ENCODE data around the gene NTSR1.

The NTSR1 gene

DNA sequence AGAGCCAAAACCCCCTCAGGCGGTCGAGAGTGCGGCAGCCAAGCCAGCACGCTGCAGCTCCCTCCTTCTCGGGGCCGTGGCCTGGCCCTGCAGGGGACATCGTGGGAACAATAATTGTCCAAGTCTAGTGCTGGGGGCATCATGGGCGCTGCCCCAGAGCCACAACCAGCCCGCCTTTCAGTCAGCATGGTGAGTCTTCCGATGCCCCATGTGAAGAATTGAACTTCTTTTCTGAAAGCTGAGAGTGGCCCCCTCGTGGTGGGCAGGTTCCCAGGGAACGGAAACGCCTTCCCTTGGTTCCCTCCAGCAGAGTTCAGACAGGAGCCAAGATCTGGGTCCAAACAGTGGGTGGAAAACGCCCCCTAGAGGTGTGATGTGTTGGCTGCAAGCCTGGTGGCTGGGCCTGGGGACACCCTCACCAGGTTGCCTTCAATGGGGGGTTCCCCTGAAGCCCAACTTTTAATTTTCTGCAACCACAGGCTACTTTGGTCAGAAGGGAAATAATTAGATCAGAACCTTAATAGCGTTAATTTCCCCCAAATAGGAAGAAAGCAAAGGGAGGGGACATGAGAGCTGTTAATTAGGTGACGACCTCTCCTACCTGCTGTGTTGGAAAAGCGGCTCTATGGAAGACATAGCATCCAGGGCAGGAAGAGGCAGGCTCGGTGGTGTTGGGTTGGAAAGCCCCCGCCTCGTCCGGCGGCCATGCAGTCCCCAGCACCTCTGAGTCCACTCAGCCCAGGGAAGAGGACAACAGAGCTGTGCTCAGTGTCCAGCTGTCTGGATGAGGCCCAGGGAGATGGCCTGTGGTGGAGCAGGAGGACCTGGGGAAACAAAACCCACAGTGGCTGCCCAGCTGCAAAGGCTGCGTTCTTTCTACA is 82.9 kb downstream of the NTSR1 start:
- peak; percentile 96 for DNase-seq

DNA sequence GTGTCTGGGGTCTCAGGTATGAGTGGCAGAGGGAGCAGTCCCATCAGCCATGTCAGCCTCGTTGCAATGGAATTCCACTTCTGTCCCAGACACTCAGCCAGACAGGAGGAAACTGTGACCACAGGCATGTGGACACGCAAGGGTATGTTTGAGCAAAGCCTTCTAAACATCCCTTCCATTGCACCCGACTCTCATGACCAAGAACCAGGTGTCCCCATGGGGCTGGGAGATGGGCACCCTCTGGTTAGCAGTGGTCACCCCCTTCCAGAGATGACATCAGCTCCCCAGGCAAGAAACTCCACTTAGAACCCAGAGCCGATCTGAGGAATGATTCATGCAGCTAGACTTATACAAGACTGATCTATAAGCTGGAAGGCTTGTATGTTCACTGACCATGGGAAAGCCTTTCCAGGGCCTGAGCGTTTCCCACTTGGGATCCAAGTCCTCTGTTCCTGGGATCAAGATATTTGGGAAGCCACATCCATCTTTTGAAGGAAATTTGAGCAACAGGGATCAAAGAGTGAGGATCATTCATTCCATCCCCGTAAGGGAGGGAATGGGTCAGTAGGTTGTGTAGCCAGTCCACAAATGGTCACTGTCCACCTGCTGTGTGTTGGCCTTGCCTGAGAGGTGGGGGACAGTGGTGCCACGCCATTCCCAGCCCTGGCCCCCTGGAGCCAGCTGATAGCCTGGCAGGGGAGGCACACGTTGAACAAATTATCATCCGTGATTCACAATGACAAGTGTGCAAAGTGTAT is 83.7 kb downstream of the NTSR1 start:
- peak; percentile 21 for DNase-seq

DNA sequence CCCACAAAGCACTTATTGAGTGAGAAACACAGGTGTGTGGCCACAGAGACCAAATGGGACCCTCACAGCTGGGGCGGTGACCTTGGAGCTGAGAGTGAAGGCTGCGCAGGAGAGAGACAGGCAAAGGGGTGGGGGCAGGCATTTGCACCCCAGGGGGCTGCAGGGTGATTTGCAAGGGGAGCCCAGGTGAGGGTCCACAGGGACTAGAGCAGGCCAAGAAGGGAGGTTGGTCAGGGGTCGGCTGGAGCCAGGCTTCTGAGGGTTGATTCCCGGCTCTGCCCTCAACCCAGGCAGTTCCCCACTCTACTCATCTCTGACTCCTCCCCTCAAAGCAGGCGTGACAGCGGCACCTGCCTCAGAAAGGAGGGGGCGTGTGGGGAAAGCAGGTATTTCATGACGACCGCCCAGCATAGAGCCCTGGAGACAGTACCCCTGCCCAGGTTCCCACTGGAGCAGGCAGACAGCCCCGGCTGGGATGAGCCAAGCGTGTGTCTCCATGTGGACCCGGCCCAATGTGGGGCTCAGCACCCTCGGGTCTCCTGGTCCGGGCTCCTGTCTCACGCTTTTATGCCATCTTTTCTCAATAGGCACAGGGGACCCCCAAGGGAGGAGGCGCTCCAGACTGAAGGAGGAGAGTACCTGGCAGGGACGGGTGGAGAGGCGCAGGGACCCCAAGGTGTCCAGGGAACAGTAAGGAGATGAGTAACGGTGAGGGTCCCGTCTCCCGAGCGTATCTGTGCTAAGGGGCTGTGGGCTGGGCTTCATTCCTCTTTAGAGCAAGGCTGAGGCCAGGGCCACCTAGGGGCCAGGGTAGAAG is 84.5 kb downstream of the NTSR1 start:
- DNase-seq: no peak

DNA sequence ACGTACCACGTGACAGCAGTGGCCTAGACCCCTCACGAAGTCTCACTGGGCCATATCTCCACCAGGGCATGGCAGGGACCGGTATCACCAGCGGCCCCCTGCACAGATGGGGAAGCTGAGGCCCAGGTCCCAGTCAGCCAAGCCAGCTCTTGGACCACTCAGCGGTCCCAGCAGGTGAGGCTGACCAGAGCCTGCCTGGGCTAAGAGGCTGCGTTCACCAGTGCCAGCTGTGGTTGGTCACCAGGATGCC is 85.0 kb downstream of the NTSR1 start:
- no peak for DNase-seq

DNA sequence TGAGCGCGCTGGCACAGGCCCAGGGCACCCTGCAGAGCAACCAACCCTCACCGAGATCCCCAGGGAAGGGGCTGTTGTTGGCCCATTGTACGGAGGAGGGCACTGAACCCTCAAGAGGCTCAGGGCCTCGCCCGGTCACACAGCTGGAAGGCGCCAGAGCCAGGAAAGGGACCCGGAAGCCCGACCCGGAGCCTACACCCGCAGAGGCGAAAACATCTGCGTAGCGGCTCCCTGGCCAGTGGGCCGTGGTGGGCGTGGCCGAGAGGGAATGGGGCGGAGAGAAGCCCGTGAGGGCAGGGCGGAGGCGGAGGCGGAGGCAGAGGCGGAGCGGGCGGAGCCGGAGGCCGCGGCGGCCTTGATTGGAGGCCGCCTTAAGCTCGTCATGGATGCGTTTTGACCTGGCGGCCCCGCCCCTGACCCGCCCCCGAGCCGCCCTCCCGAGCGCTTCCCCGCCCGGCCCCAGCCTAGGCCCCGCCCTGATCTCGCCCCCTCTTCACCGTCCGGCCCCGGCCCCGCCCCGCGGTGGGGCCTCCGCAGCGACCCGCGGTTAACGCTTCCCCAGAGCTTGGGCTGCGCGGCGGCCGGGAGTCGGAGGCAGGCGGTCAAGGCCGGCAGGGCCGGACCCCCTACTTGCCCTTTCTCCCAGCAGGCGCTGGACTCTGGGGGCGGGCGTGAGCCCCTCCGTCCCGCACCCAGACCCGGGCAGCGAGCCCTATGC is 85.5 kb downstream of the NTSR1 start:
- DNase-seq: peak; percentile 98

DNA sequence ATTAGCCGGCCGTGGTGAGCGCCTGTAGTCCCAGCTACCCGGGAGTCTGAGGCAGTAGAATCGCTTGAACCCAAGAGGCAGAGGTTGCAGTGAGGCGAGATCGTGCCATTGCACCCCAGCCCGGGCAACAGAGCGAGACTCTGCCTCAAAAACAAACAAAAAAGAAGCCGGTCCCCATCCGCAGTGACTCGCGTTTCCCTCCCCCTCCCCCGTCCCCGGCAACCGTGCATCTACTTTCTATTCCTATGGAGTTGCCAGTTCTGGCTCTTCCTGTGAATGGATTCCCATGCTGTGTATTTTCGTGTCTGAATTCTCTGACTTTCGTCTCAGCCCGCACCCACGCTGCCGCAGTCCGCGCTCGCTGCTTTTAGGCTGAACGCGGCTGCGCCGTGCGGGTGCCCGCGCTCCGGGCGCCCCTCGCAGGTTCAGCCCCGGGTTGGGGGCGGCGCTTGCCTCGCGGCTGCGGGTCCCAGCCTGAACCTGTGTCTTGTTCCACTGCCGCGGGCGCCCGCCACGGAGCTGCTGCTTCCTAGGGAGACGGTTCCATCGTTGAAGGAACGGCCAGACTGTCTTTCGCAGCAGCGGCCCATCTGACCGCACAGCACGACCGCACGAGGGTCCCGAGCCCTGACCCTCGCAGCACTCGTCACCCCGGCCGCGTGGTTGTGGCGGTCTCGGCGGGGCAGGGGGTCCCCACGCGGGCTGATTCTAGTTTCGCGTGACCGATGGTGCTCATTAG is 86.6 kb downstream of the NTSR1 start:
- peak; percentile 90 for DNase-seq

DNA sequence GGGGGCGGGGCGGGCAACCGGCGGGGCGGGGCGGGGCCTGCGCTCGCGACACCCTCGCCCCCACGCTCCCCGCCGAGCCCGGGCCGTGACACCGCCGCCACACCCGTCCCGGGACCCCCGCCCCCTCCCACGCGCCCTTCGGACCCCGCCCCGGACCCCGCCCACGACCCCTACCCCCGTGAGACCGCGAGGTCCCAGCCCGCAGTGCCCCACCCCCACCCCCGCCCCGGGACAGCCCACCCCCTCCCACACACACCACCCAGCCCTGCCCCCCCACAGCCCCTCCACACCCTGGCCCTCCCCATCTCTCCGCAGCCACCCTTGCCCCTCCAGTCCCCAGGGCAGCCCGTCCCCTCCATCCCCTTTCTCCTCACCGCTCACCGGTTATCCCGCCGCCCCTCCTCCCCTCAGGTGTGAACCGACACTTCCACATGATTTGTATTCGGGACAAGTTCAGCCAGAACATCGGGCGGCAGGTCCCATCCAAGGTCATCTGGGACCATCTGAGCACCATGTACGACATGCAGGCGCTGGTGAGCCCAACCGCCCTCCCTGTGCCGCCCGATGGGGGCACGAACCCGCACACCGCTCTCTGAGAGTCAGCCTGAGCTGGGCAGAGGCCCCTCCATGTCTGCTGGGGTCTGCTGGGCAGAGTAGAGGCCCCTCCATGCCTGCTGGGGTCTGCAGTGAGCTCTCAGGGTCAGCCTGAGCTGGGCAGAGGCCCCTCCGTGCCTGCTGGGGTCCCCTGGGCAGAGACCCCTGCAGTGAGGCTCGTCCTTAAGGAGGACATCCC is 88.3 kb downstream of the NTSR1 start:
- no peak for DNase-seq

DNA sequence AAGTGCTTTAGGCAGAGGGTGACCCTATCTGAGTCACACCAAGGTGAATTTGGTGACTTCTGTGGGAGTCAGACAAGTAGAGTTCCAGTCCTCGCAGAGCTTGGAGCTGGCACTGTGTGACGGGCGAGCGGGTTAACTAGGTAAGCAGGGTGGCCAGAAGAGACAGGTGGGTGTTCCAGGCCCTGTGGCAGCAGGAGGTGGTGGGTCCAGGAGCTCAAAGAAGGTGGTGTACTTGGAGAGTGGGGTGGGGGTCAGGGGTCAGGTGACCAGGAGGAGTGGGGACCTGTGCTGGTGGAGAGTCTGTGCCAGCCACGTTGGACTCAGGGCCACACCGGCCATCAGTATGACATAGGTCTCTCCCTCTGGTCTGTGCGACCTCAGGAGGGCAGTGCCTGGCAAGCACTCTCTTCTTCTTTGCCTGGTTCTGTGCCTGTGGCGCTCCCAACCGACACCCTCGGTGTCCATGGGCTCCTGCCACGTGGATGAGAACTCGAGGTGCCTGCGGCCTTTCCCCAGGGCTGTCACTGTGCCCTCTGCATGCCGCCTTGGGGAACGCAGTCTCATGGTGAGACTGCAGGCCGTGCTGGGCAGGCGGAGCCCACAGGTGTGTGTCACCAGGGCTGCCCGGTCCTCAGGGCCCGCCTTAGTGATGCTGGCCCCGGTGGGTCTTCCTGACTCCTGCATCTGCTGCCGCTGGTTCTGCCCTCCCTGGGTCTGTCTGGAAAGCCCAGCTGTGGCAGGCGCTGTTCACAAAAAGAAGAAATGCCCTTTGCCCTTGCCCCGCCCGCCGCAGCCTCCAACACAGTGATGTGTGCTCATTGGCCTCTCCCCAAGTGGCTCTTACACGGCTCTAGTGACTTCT is 89.3 kb downstream of the NTSR1 start:
- no peak for DNase-seq

DNA sequence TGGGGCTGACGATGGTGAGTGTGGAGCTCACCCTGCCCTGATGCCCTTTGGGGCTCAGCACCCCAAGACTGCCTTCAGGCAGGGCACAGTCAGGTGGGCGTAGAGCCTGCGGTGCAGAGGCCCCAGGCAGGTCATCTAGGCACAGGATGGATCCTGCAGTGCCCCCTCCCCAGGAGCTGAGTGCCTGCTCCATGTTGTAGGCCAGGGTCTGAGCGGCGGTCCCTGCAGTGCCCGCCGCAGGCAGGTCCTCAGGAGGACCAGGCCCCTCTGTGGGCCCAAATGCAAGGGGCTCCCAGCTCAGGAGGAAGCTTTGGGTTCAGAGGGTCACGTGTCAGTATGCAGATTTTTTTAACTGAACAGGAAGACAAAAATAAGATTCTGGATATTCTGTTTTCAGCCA is 90.4 kb downstream of the NTSR1 start:
- DNase-seq: no peak

DNA sequence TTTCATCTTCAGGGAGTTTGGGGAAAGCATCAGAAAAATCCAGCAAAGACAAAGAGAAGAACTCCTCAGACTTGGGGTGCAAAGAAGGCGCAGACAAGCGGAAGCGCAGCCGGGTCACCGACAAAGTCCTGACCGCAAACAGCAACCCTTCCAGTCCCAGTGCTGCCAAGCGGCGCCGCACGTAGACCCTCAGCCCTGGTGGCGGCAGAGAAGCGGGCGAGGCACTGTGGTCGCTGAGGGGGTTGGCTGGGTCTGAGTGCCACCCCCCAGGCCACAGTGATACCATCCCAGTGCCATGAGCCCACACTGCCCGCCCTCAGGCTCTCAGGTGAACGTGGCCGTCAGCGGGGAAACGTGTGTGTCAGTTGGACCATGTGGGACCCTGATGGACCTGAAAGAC is 90.8 kb downstream of the NTSR1 start:
- DNase-seq: no peak

DNA sequence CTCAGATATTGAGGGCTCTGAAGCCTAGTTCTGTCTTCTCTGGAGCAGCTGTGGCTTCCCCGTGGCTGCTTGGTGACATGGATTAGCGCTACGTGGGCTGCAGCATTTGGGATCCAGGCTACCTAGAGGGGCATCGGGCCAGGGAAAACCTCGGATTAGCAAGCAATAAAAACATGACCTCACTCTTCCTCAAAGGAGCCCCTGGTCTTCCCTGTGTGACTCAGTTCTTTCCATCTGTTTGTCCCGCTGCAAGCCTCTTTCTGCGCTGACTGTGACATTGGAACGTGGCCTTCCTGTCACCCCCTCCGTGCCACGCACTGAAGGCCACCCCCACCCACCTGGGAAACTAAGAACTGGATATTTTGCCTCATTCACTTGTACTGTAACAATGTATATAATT is 91.2 kb downstream of the NTSR1 start:
- no peak for DNase-seq

DNA sequence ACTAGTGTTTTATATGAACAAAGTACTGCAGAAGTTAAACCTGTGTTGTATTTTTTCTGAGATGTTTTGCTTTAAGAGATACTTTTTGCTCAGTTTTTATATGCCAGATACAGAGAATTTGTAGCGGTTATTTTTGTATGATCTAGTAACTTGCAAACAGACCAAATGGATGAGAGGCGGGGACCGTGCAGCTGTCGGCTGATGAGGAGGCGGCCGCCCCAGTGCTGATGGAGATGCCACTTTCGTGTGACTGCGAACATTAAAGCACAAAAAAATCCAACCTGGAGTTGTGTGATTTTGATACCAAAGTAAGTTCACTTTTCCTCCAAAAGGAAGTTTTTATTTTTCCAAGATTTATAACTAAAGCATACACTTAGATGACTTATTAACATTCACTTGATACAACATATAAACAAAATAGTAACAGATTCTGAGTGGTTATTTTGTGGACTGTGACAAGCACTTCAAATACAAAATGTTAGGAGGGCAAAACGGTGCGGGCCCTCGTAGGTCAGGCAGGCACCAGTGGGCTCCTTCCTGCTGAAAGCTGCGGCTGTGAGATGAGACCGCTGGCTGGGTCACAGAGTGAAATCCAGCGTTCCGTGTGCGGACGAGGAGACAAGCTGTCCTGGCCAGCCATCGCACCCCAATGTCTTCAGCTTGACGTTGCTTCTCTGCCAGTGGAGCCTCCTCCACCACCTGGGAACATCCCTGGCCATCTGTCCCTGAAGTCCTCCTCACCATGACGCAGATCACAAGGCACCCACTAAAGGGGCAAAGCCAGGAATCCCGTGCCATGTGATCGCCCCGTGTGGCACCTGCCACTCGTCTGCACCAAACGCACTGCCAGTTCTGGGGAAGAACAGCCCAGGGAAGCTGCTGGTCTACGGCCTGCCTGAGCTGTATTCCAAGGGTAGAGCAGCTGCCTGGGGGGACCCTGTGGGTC is 92.0 kb downstream of the NTSR1 start:
- DNase-seq: no peak

DNA sequence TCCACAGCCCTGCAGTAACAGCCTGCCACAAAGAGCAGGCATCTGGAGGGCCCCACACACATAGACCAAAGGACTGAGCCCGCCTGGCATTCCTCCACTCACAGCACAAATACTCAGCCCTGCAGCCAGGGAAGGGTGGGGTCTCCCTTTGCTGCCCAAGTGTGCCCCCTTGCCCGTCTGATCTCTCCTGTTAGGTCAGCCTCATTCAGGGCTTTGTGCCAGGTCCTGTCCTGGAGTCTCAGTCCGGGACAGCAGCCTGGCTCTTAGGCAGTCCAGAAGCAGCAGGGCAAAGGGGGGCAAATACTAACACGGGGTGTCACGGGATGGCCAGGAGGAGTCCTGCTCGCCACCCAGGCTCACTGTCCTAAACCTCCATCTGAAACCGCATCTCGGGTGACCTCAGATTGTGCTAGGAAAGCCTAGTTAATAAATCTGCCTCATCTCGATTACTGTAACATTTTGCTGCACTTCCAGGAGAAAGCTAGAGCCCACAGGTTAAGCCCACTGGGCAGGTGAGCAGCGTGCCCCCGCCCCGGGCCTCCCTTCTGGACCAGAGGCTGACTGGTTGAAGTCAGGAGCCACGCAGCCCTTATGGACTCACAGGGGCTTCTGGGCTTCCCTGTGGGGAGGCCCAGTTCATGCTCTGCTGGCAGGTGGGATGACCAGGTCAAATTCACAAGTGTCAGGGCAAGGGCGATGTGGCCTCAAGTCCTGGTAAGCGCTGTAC is 92.8 kb downstream of the NTSR1 start:
- no peak for DNase-seq

DNA sequence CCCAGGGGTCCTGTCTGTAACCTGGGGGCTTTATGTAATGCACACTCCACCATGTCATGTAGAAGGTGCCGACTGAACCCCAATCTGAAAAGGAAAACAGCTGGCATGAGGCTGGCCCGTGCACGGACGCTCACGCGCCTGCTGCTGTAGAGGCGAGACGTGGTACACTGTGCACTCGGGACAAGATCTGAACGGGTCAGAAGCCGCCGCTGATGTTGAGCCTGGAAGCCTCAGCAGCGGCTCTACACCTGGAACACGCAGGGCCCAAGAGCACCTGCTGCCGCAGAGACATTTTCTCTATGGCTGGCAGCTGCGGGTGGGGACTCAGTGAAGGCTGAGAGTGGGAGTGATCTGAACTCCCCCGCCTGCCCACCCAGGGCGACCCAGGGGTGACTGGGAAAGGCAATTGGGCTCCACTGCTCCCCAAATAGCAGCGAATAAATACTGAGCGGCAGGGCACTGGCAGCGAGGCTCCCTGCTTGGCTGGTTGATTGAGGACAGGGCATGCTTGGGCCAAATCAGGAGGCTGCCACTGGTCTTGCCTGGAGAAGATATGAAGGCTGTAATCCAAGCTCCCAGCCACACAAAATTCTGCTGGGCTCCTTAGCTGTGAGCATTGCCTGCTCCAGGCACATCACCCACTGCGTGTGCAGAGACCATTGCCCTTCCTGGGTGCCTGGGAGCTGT is 93.5 kb downstream of the NTSR1 start:
- no peak for DNase-seq

DNA sequence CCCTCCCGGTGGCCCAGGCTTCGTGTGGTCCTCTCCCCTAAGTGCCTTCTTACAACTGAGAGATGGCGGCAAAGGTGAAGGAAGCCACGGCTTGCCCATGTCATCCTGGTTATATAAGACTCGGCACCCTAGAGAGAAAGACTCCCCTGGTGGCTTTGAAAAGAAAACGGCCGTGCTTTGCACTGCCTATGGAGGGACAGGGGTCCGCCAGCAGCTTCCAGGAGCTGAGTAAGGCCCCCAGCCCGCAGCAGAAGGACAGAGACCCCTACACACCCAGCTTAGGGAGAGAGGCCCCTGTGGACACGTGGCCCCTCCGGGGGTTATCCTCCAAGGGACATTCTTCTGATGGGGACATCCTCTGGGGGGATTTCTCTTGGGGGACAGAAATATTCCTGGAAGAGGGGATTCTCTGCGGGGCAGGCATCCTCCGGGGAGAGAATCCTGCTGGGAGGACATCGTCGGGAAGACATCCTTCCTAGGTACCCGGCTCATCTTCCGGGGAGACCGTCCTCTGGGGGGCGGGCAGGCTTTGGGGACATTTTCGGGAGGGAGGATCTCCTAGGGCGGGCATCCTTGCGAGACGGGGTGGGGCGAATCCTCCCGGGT is 95.5 kb downstream of the NTSR1 start:
- DNase-seq: peak; percentile 93

DNA sequence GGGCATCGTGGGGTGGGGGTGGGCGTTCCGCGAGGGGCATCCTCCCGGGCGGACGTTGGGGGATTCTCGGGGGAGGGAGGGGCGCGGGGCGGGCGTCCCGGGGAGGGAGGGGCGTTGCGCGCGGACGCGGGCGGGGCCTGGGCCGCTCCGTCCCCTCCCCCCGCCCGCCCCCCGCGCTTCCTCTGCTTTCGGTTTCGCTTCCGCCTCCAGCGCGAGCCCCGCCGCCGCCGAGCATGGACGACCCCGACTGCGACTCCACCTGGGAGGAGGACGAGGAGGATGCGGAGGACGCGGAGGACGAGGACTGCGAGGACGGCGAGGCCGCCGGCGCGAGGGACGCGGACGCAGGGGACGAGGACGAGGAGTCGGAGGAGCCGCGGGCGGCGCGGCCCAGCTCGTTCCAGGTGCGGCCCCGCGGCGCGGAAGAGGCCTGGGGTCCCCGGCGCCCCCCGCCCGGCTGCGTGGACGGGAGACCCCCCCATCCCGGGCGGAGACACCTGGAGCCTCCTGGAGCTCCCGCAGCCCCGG is 96.1 kb downstream of the NTSR1 start, which contains the start of gene OGFR:
OGFR (plus strand) TSS at position 209 of the 528 bp plus-strand sequence; CDS start at position 234, 25 bp downstream.
- peak; percentile 94 for DNase-seq

DNA sequence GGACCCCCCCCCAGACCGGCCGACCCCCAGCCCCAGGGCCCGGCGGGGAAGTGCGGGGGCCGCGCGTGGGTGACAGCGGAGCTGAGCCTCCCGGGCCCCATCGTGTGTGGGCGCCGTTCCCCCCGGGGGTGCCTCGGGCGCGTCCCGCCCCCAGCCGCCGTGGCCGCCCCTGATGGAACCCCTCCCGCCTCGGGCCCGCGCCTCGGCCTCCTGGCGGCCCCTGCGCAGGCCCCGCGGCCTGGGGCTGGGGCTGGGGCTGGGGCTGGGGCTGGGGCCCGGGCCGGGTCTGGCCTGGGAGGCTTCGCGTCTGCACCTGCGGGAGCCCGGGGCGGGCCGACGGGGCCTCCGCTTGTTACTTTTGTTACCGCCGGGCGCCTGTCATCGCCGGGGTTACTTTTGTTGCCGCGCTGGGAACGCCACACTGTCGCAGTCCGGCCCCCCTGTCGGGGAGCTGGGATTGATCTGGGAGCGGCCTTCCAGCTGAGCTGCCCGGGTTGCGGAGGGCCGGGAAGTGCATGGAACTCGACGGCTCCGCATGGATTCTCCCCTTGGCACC is 96.6 kb downstream of the NTSR1 start:
- peak; percentile 82 for DNase-seq
